K562 (cell line): Measurements from ENCODE around the gene GATAD2B. TPM values are rescaled to one million over a fixed set of nuclear protein-coding genes. Genes with fewer than 3 reads are reported as not detected.

ENCODE experiments used
- BACH1 ChIP-seq: fragments of 200-800 bp; sonication (Bioruptor generic); IDR thresholded peaks from 2 replicates; pipeline ENCODE4 v1.6.1; 2016; ENCODE audit warnings: missing genetic modification characterization, missing compliant biosample characterization
- DMBX1 ChIP-seq: fragments of 250-450 bp; sonication (Bioruptor Pico); IDR thresholded peaks from 2 replicates; pipeline ENCODE4 v1.8.0; 2022; ENCODE audit warnings: inconsistent platforms, mild to moderate bottlenecking, moderate library complexity, borderline replicate concordance
- ELK3 ChIP-seq: fragments of 450-650 bp; formaldehyde crosslinking; IDR thresholded peaks from 2 replicates; pipeline ENCODE4 v1.4.0; 2020; ENCODE audit warnings: mild to moderate bottlenecking
- MLX ChIP-seq, 2 experiments: fragments of 450-650 bp in 1 of 2; sonication (generic) in 1 of 2; formaldehyde crosslinking; conservative IDR thresholded peaks; 2 replicates each; pipeline versions ENCODE4 v1.4.0 to v1.8.1; 2020 to 2022; ENCODE audit warnings: mild to moderate bottlenecking in 1 of 2, missing genetic modification reagents in 1 of 2
- NBN ChIP-seq: fragments of 450-650 bp; IDR thresholded peaks from 2 replicates; pipeline ENCODE4 v1.6.1; 2016; ENCODE audit warnings: low read depth, mild to moderate bottlenecking
- PHF20 ChIP-seq: fragments of 450-650 bp; IDR thresholded peaks from 2 replicates; pipeline ENCODE4 v1.6.1; 2018; ENCODE audit not compliant: partially characterized antibody
- RAD51 ChIP-seq: fragments of 450-650 bp; IDR thresholded peaks from 2 replicates; pipeline ENCODE4 v1.7.1; 2016; ENCODE audit warnings: low read depth, mild to moderate bottlenecking, borderline replicate concordance
- SAFB ChIP-seq: fragments of 200-400 bp; formaldehyde crosslinking; IDR thresholded peaks from 2 replicates; pipeline ENCODE4 v1.6.1; 2017; ENCODE audit warnings: low read depth, low read length, borderline replicate concordance
- TBL1XR1 ChIP-seq, 2 experiments: IDR thresholded peaks; 2 replicates each; pipeline ENCODE4 v1.6.1; 2012; ENCODE audit warnings: improper control_type of control experiment in 2 of 2, low read length in 2 of 2, mild to moderate bottlenecking in 1 of 2
- TOE1 ChIP-seq, 2 experiments: fragments of 450-650 bp in 1 of 2; sonication (generic) in 1 of 2; formaldehyde crosslinking in 1 of 2; IDR thresholded peaks; 2 replicates each; pipeline versions ENCODE4 v1.7.1 to v1.8.0; 2016 to 2022; ENCODE audit warnings: borderline replicate concordance in 2 of 2, mild to moderate bottlenecking in 2 of 2, antibody characterized with exemption in 1 of 2, inconsistent platforms in 1 of 2, low read depth in 1 of 2, missing genetic modification reagents in 1 of 2, moderate library complexity in 1 of 2
- polyA plus RNA-seq, 8 experiments: library from polyadenylated mRNA; depleted of rRNA in 4 of 8; stranded (reverse) in 5 of 8; unstranded in 3 of 8; fragments of >200 nt; fragmentation: Nextera tagmentation in 2 of 8; fragmentation: Illumina TruSeq in 1 of 8; extraction: Ambion mirVana in 2 of 8; extraction: Trizol in 1 of 8; gene quantifications; 2 replicates each; pipeline versions ENCODE4 v1.2.1 to v1.2.3, GENCODE V29; 2011 to 2014; ENCODE audit warnings: inconsistent platforms in 1 of 8, missing spikeins in 1 of 8
- total RNA-seq, 7 experiments: library from RNA; depleted of rRNA in 6 of 7; stranded (reverse); fragments of >200 nt in 6 of 7; fragmentation: Illumina TruSeq in 2 of 7; extraction: Trizol in 2 of 7; gene quantifications; 2 replicates each; pipeline versions ENCODE4 v1.2.1 to v1.2.3, GENCODE V29; 2011 to 2021; ENCODE audit warnings: low replicate concordance in 1 of 7

Gene GATAD2B
- total and polyA plus RNA-seq, 9 of the 15 experiments (the other 6 are each of a cell fraction or from before 2014, with no cell fraction given), result 1.5 to 40.2 (median 4.9) TPM

GRCh38 chr1:153953859-153954365 lies 31.1 kb upstream of the GATAD2B start (continued):
- TF ChIP-seq TOE1 (IDR thresholded peaks at IDR 0.05; ENCODE audit: borderline replicate concordance) (no peak), TOE1 (CRISPR knock-in tag; IDR thresholded peaks at IDR 0.05; ENCODE audit: borderline replicate concordance, low read depth) (no peak), DMBX1 (CRISPR knock-in tag) (no peak), ELK3 (no peak), MLX (CRISPR knock-in tag; conservative IDR thresholded peaks at IDR 0.05) (no peak), TBL1XR1 (IDR thresholded peaks at IDR 0.05; ENCODE audit: low read length in 2 of 2) (no peak), NBN (no peak), PHF20 (no peak), SAFB (no peak), BACH1 (tag) (no peak), RAD51 (no peak)
